ENCODE data around the gene TRIM24.

- no peak for TF ChIP-seq CTCF (IDR thresholded peaks at IDR 0.05)
- TF ChIP-seq ZFX (IDR thresholded peaks at IDR 0.05; ENCODE audit: borderline replicate concordance): no peak
Observed at GRCh38 chr7:138618933-138619332, 158.9 kb downstream of the TRIM24 start.

All from 22Rv1 (cell line).